ENCODE results near the gene MARS2. TPM values are rescaled to one million over a fixed set of nuclear protein-coding genes. Genes with fewer than 3 reads are reported as not detected.
"Not testable (repeated sequence)": the region's sequence is repeated elsewhere in the genome, so short reads cannot be mapped to it uniquely, and the experiment has no call there.

MARS2 gene
- total RNA-seq, 1 donor = 3.5 TPM

DNA sequence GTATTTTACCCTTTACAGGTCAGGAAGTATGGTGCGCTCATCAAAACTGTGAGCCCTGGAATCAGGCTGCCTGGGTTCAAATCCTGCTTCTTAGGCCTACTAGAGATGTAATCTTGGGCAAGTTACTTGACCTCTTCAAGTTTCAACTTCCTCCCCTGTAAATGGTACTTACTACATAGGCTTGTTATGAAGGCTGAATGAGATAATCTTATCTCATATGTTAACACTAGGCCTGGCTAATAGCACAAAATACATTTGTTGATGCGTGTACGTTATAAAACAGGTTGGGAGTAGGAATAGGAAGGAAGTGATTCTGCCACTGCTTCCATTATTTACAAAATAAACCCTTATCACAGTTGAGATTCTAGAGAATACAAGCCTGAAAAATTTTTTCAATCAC is 28.1 kb upstream of the MARS2 start:
- TF ChIP-seq CTCF (IDR thresholded peaks at IDR 0.05; ENCODE audit: insufficient read depth, low read length) = no peak

GRCh38 chr2:197677483-197677882 is 27.7 kb upstream of the MARS2 start:
- no peak for TF ChIP-seq CTCF (IDR thresholded peaks at IDR 0.05; ENCODE audit: insufficient read depth, low read length)
- no peak for DNase-seq (ENCODE audit: low read depth)

More for the DNA sequence above, 28.1 kb upstream of the MARS2 start:
- DNase-seq (ENCODE audit: low read depth) = no peak
- no peak overlapping the region for H3K4me3 ChIP-seq (ENCODE audit: low read depth, low read length)

DNA sequence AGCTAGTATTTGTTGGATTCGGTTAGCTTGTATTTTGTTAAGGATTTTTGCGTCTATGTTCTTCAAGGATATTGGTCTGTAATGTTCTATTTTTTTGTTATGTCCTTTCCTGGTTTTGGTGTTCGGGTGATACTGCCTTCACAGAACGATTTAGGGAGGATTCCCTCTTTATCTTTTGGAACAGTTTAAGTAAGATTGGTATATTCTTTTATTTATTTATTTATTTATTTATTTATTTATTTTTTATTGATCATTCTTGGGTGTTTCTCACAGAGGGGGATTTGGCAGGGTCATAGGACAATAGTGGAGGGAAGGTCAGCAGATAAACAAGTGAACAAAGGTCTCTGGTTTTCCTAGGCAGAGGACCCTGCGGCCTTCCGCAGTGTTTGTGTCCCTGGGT is 10.0 kb upstream of the MARS2 start:
- not testable (repeated sequence) for DNase-seq (ENCODE audit: low read depth); H3K4me3 ChIP-seq (ENCODE audit: low read depth, low read length)

More at GRCh38 chr2:197677483-197677882, 27.7 kb upstream of the MARS2 start:
- no peak overlapping the region for H3K4me3 ChIP-seq (ENCODE audit: low read depth, low read length)

- DNase-seq (ENCODE audit: low read depth); H3K4me3 ChIP-seq (ENCODE audit: low read depth, low read length): not testable (repeated sequence)
Observed at GRCh38 chr2:197695971-197696370, 9.2 kb upstream of the MARS2 start.

DNA sequence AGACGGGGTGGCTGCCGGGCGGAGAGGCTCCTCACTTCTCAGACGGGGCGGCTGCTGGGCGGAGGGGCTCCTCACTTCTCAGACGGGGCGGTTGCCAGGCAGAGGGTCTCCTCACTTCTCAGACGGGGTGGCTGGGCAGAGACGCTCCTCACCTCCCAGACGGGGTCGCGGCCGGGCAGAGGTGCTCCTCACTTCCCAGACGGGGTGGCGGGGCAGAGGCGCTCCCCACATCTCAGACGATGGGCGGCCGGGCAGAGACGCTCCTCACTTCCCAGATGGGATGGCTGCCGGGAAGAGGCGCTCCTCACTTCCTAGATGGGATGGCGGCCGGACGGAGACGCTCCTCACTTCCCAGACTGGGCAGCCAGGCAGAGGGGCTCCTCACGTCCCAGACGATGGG is 8.6 kb upstream of the MARS2 start:
- DNase-seq (ENCODE audit: low read depth) = not testable (repeated sequence)

DNA sequence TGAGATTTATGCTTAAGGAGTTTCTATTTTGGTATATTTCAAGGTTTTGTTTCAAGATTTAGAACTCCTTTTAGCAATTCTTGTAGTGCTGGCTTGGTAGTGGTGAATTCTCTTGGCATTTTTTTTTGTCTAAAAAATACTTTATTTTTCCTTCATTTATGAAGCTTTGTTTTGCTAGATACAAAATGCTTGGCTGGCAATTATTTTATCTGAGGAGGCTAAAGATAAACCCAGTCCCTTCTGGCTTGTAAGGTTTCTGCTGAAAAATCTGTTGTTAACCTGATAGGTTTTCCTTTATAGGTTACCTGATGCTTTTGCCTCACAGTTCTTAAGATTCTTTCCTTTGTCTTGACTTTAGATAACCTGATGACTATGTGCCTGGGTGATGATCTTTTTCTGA is 5.4 kb upstream of the MARS2 start:
- not testable (repeated sequence) for H3K4me3 ChIP-seq (ENCODE audit: low read depth, low read length); DNase-seq (ENCODE audit: low read depth)

More for the DNA sequence above, 8.6 kb upstream of the MARS2 start:
- not testable (repeated sequence) for H3K4me3 ChIP-seq (ENCODE audit: low read depth, low read length)

DNA sequence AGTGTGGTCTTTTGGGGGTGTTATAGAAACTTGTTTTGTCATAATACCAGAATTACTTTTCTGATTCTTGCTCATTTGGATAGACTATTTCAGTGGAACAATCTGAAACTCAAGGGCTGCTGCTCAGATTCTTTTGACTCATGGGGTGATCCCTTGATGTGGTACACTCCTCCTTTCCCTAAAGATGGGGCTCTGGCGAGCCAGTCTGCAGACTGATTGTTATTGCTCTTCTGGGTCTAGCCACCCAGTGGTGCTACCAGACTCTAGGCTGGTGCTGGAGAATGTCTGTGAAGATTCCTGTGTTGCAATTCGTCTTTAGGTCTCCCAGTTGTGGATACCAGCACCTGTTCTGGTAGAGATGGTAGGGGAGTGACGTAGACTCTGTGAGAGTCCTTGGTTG is 4.2 kb upstream of the MARS2 start:
- no peak for DNase-seq (ENCODE audit: low read depth)
- no peak for TF ChIP-seq CTCF (IDR thresholded peaks at IDR 0.05; ENCODE audit: insufficient read depth, low read length)
- no peak overlapping the region for H3K4me3 ChIP-seq (ENCODE audit: low read depth, low read length)

GRCh38 chr2:197704434-197705120 is 592 bp upstream of the MARS2 start:
- no peak for DNase-seq (ENCODE audit: low read depth)
- peak overlapping the region; percentile 67 for H3K4me3 ChIP-seq (ENCODE audit: low read depth, low read length)
- TF ChIP-seq CTCF (IDR thresholded peaks at IDR 0.05; ENCODE audit: insufficient read depth, low read length) = no peak

GRCh38 chr2:197705912-197706838 is 1.0 kb downstream of the MARS2 start:
- no peak for TF ChIP-seq CTCF (IDR thresholded peaks at IDR 0.05; ENCODE audit: insufficient read depth, low read length)

More at GRCh38 chr2:197705912-197706838, 1.0 kb downstream of the MARS2 start:
- H3K4me3 ChIP-seq (ENCODE audit: low read depth, low read length) = peak overlapping the region; percentile 87
- no peak for DNase-seq (ENCODE audit: low read depth)

Measured in fibroblast of the aortic adventitia (primary cell).